ENCODE data around the gene METAP1. TPM values are rescaled to one million over a fixed set of nuclear protein-coding genes. Genes with fewer than 3 reads are reported as not detected.

METAP1 gene
- total RNA-seq = 61.2 and 63.3 TPM in 2 replicates

DNA sequence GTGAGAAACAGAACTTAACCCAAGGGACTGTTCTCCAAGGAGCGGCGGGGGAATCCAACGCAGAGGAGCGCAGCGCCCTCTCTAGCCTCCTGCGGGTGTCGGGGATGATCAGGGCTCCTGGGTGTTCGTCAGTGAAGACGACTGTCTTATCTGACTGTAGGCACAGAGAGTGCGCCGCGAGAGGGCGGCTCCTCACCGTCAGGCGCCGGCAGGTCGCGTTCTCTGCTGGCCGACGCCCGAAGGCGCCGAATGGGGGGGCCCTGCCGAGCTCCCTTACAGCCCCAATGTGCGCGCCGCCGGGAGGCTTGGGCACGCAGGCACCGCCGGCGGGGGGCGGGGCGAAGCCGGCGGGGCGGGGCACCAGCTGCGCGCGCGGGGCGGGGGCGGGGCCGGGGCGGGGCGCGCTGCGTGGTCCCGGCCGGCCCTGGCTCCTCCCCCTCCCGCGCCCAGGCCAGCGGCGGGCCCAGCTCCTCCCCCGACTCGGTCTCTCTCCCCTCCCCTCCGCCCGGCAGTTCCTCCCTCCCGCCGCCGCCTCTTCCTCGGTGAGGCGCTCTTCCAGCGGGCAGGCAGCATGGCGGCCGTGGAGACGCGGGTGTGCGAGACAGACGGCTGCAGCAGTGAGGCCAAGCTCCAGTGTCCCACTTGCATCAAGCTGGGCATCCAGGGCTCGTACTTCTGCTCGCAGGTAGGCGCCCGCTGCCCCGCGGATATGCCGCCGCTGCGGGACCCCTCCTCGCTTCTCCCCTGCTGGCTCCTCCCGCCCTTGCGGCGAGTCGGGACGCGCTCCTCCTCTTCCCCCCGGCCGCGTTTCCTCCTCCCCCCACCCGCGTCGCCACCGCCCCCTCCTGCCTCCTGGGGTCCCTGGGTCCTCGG is at the start of gene METAP1:
Gene METAP1 (plus strand): TSS at position 539 of the 873 bp plus-strand sequence. CDS start 33 bp downstream, at position 572.
- Mint-ChIP-seq H3K27ac (peak within 1 kb of the TSS; percentile 98), H3K4me3 (peak within 1 kb of the TSS; percentile 89), H3K36me3 (ENCODE audit: low read depth) (peaks cover 7% of the 10 kb centered on the region), H3K9me3 (no peaks in the 10 kb centered on the region), H3K4me1 (peaks cover 32% of the 10 kb centered on the region), H3K27me3 (peaks cover 3% of the 10 kb centered on the region)
- intact Hi-C loops (cut with micrococcal nuclease) = loop anchor here (1.0 to 5.0 kb wide), 15 partner anchors 61 to 951 kb away; partner anchors contain the start of genes ADH5, DNAJB14, EIF4E and RAP1GDS1
- DNase-seq = peak; percentile 98

DNA sequence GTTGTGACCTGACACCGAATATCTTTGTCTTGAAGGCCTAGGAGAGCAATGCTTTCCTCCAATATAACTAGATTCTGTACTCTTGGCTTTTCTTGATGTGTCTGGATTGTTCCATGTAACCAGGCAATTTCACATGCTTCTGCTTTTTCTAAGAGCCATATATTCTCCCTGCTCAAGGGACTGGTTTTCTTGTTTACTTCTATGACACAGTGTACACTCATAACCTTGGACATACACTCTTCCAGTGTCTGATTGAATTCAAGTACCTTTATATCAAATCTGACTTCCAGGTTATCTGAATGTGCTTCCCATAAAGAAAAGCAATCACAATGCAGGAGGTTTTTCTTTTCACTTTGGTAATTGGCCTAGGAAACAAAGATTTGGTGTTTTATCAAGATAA is 49.2 kb upstream of the METAP1 start:
- intact Hi-C loops (cut with micrococcal nuclease) = no loop called here
- Mint-ChIP-seq H3K27ac (no peak overlapping the region), H3K4me1 (no peaks in the 10 kb centered on the region), H3K4me3 (no peak overlapping the region), H3K9me3 (no peaks in the 10 kb centered on the region), H3K27me3 (no peaks in the 10 kb centered on the region), H3K36me3 (ENCODE audit: low read depth) (no peaks in the 10 kb centered on the region)
- DNase-seq = no peak

DNA sequence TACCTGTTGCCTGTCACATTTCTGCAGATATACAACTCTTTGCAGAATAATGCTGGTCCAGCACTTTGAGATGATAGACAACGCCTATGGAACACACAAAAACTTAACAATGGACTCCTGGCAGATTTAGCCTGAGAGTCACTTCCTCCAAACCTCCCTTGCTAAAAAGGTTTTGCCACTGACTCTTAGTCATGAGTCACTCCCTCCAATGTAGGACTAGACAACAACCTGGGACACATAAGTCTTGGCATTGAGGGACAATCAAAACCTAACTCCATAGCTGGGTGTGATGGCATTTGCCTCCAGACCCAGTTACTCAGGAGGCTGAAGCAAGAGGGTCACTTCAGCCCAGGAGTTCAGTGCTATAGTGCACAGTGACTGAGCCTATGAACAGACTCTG is 44.6 kb upstream of the METAP1 start:
- no peaks in the 10 kb centered on the region for H3K4me1 Mint-ChIP-seq
- DNase-seq = no peak
- no peak overlapping the region for H3K4me3 Mint-ChIP-seq
- H3K36me3 Mint-ChIP-seq (ENCODE audit: low read depth) = no peaks in the 10 kb centered on the region
- no peaks in the 10 kb centered on the region for H3K9me3 Mint-ChIP-seq
- intact Hi-C loops (cut with micrococcal nuclease) = no loop called here
- H3K27me3 Mint-ChIP-seq = peaks cover 8% of the 10 kb centered on the region
- no peak overlapping the region for H3K27ac Mint-ChIP-seq

DNA sequence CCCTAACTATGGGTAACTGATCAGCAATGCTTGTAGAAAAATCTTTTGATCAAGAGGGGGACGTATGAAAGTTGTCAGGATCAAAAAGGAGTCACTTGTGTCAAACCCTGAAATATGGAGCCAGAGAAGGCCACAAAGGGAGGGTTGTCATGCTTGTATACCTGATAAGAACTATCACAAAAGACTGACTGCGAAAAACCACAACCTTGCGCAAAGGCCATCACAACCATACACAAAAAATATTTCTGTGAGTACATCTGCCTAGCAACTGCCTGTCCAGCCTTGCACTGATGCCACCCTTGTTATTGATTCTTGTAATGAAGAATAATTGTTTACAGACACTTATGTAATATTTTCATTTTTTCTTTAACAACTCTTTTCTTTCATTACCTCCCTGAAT is 43.8 kb upstream of the METAP1 start:
- no peaks in the 10 kb centered on the region for H3K9me3 Mint-ChIP-seq
- peaks cover 10% of the 10 kb centered on the region for H3K27me3 Mint-ChIP-seq
- H3K36me3 Mint-ChIP-seq (ENCODE audit: low read depth) = no peaks in the 10 kb centered on the region
- no peak for DNase-seq
- no peak overlapping the region for H3K4me3 Mint-ChIP-seq
- intact Hi-C loops (cut with micrococcal nuclease) = no loop called here
- H3K27ac Mint-ChIP-seq = no peak overlapping the region
- H3K4me1 Mint-ChIP-seq = no peaks in the 10 kb centered on the region

DNA sequence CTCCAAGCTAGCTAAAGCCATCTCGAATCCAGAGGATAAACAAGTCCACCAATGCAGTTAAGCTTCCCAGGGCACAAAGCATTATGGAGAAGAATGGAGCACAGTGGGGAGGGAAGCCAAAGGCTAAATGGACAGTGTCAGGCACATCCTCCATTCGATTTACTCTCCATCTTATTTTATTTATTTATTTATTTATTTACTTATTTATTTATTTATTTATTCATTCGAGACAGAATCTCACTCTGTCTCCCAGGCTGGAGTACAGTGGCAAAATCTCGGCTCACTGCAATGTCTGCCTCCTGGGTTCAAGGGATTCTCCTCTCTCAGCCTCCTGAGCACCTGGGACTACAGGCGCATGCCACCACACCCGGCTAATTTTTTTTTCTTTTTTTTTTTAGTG is 40.3 kb upstream of the METAP1 start:
- Mint-ChIP-seq H3K4me1 (no peaks in the 10 kb centered on the region), H3K9me3 (no peaks in the 10 kb centered on the region), H3K4me3 (no peak overlapping the region), H3K36me3 (ENCODE audit: low read depth) (no peaks in the 10 kb centered on the region), H3K27me3 (peaks cover 12% of the 10 kb centered on the region), H3K27ac (no peak overlapping the region)
- intact Hi-C loops (cut with micrococcal nuclease) = no loop called here
- DNase-seq = no peak

DNA sequence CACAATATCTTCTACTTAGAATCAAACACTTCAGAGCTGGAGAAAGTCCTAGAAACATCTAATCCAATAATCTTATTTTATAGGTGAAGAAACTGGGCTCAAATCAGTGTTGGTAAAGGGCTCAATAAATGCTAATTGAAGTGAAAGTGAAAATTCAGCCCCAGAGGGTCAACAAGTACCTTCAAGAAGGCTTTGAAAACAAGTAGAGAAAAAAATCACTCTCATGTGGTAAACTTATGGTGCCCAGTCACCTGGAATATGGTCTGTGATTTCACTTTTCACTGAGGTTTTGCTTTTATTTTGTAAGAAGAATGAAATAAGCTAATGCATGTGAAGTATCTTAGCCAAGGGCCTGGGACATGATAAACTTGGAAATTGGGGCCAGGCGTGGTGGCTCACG is 37.5 kb upstream of the METAP1 start:
- intact Hi-C loops (cut with micrococcal nuclease) = no loop called here
- Mint-ChIP-seq H3K27ac (no peak overlapping the region), H3K36me3 (ENCODE audit: low read depth) (no peaks in the 10 kb centered on the region), H3K9me3 (no peaks in the 10 kb centered on the region), H3K27me3 (peaks cover 12% of the 10 kb centered on the region), H3K4me3 (no peak overlapping the region), H3K4me1 (no peaks in the 10 kb centered on the region)
- DNase-seq = no peak

DNA sequence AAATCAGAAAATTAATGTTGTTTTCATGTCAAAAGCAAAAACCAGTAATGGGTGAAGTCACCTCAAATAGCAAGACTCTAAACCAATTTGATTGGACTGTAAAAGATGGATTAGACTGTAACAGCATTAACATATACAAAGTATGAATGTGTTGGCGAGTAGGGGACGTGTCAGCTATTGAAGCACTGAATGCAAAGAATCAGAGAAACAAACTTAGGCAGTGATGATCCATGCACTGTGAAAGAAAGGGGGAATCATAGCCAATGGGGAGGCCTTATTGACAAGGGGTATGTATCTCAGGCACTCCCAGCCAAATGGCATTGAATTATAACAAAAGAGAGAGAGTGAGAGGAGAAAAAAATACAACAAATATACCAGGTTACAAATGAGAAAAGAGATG is 36.1 kb upstream of the METAP1 start:
- no peak for DNase-seq
- no peak overlapping the region for H3K27ac Mint-ChIP-seq
- H3K36me3 Mint-ChIP-seq (ENCODE audit: low read depth) = no peaks in the 10 kb centered on the region
- no peaks in the 10 kb centered on the region for H3K9me3 Mint-ChIP-seq
- H3K27me3 Mint-ChIP-seq = peaks cover 7% of the 10 kb centered on the region
- H3K4me1 Mint-ChIP-seq = no peaks in the 10 kb centered on the region
- H3K4me3 Mint-ChIP-seq = no peak overlapping the region
- intact Hi-C loops (cut with micrococcal nuclease) = no loop called here

DNA sequence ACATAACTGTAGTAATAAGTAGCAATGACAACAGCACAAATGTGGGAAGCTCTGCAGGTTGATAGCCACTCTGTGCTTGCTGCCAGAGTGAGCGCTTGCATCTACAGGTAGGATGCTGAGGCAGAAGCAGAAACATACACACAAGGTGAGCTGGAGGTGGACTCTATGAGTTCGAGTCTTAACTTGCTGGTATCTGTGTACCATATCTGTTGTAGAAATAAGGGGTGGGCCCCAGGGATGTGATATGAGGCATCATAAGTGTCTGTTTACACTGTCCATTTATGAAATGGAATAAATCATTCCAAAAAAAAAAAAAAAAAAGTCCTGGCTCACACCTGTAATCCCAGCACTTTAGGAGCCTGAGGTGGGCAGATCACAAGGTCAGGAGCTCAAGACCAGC is 33.8 kb upstream of the METAP1 start:
- Mint-ChIP-seq H3K36me3 (ENCODE audit: low read depth) (no peaks in the 10 kb centered on the region), H3K4me1 (peaks cover 2% of the 10 kb centered on the region), H3K27me3 (peaks cover 4% of the 10 kb centered on the region), H3K4me3 (no peak overlapping the region), H3K27ac (no peak overlapping the region), H3K9me3 (no peaks in the 10 kb centered on the region)
- DNase-seq = peak; percentile 33
- intact Hi-C loops (cut with micrococcal nuclease) = no loop called here

DNA sequence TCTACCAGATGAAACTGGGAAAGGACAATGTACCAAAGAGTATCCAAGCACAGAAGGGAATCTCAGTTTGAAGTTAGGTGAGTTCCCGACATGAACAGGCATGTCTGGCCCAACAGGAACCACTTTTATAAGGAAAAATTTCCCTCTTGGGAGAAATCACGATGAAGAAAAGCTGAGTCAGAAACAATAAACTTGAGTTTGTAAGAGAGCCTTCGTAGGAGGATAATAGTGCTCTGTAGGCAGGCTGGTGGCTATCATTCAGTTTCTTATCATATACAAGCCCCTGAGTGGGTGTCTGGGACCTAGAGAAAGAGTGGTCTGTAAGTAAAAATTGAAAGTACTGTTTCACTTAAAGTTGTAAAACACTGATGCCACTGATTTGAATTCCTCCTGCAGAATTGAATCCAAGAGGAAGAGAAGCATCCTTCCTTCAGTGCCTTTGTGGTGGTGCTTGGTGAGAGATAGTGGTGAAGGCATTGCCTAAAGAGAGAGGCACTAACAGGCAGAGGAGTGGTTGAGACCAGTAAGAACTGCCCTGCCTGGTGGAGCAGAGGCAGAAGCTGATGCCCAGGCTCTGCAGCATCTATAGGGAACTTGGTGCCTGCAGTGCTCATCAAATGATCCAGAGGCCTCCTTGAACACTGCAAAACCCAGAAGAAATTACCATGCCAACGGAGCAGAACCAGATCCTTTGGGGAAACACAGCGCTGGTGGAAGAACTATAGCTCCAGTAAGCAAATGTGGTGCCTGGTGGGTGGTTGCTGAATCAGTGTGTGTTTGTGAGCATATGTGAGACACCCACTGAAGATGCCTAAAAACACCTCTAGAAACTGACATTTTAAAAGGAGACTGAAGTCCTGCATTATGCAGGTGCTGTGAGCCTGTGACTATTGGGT is 31.7 kb upstream of the METAP1 start:
- Mint-ChIP-seq H3K36me3 (ENCODE audit: low read depth) (no peaks in the 10 kb centered on the region), H3K9me3 (no peaks in the 10 kb centered on the region), H3K27me3 (peaks cover 12% of the 10 kb centered on the region), H3K27ac (no peak overlapping the region), H3K4me1 (peaks cover 2% of the 10 kb centered on the region), H3K4me3 (no peak overlapping the region)
- DNase-seq = no peak
- intact Hi-C loops (cut with micrococcal nuclease) = no loop called here

DNA sequence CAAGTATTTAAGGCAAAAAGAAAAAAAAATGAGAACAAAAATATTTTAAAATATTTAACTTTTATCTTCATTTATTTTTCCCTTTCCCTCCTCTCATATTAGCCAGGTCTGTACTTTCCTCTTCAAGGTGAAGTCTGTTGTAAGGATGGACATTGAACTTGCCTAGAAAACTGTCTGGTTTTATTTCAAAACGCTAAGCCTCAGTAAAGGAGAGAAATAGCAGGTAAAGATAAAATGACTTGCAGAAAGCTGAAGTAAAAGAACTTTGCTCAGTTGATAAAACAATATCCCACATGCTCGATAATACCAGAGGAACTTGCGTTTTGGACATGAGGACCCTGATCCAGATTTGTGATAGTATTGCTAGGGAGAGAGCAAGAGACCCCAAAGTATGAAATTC is 28.6 kb upstream of the METAP1 start:
- Mint-ChIP-seq H3K36me3 (ENCODE audit: low read depth) (no peaks in the 10 kb centered on the region), H3K27ac (no peak overlapping the region), H3K9me3 (no peaks in the 10 kb centered on the region), H3K27me3 (peaks cover 26% of the 10 kb centered on the region), H3K4me3 (no peak overlapping the region), H3K4me1 (peaks cover 2% of the 10 kb centered on the region)
- intact Hi-C loops (cut with micrococcal nuclease) = no loop called here
- DNase-seq = no peak

DNA sequence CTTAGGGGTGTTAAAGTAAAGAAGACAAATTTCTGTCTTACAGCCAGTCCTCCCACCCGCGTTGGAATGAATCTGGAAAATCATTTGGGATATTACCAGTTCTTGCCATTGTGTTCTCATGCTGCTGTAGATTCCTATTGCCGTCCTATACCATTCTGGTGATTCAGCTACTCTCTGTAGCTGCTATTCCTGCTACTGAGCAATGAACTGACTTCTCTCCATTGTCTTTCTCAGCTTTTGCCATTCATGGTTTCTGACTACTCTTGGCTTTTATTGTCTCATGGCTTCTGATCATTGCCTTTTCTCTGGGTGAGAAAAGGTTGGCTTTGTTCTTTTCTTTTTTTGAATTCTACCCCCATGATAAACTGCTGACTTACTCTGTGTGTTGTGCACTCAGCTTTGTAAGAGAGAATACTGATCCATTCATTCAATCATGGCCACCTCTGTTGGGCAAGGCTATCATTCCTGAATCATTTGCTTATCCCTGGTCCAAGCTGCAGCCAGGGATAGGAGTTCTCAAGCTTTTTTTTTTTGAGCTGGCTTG is 27.7 kb upstream of the METAP1 start:
- no peaks in the 10 kb centered on the region for H3K9me3 Mint-ChIP-seq
- H3K4me3 Mint-ChIP-seq = no peak overlapping the region
- peaks cover 26% of the 10 kb centered on the region for H3K27me3 Mint-ChIP-seq
- H3K27ac Mint-ChIP-seq = no peak overlapping the region
- intact Hi-C loops (cut with micrococcal nuclease) = no loop called here
- peaks cover 2% of the 10 kb centered on the region for H3K4me1 Mint-ChIP-seq
- no peak for DNase-seq
- H3K36me3 Mint-ChIP-seq (ENCODE audit: low read depth) = no peaks in the 10 kb centered on the region

DNA sequence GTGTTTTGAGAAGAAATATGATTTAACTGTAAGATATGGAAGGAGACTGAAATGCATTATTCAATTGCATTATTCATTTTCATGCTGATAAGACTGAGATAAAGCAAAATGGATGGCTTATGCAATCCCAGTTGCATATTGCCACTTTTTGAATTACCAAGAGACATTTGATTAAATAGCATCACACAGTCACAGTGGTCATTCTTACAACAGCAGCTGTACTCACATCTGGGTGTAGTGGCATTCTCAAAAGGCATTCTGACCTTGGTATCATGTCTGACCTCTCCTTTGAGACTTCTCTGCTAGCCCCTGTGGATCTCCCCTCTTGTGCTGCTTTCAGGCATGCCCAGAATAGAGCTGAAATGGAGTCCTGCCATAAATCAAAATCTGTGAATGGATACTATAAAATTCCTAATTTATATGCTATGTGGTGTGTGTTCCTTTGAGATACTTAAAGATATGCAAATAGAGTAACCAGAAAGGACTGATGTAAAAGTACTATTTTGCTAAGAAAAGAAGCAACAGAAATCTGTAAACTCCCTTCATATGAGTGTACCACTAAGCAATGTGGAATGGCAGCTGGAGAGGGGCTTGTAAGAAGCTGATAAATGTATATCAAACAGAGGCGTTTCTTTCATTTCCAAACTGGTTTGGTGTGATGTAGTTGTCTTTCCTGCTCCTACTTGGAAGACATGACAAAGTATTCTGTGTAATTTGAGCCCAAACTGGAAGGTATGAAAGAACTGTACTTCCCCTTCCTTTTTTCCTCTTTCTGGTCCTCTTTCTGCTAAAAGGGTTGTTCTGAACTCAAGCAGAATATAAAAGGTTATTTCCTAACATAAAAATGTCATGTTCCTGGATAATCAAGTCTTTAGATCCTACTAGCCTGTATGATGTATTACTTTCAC is 25.4 kb upstream of the METAP1 start:
- H3K27me3 Mint-ChIP-seq = peaks cover 39% of the 10 kb centered on the region
- H3K4me1 Mint-ChIP-seq = no peaks in the 10 kb centered on the region
- DNase-seq = no peak
- H3K9me3 Mint-ChIP-seq = no peaks in the 10 kb centered on the region
- H3K27ac Mint-ChIP-seq = no peak overlapping the region
- no peaks in the 10 kb centered on the region for H3K36me3 Mint-ChIP-seq (ENCODE audit: low read depth)
- H3K4me3 Mint-ChIP-seq = no peak overlapping the region
- intact Hi-C loops (cut with micrococcal nuclease) = no loop called here

DNA sequence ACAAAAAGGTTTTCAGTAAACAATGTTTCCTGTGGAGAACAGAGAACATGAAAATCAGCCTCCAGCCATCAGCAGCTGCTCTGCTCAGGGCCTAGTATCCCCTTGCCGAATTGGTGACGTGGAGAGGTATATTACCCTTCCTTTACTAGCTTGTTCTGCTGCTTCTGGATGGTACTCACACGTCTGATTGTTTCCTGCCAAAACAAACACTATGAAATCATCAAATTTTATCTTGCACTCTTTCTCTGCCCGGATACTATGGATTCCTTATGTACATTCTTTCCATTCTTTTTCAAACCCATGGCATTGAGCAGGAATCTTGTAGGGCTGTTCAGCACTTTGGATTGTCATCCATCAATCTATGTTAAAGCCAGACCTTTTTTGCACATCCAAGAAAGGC is 18.8 kb upstream of the METAP1 start:
- intact Hi-C loops (cut with micrococcal nuclease) = no loop called here
- Mint-ChIP-seq H3K4me1 (no peaks in the 10 kb centered on the region), H3K27me3 (peaks cover 19% of the 10 kb centered on the region), H3K9me3 (no peaks in the 10 kb centered on the region), H3K27ac (no peak overlapping the region), H3K4me3 (no peak overlapping the region), H3K36me3 (ENCODE audit: low read depth) (no peaks in the 10 kb centered on the region)
- DNase-seq = no peak
